ENCODE measurements around the gene PCYT1A. TPM values are rescaled to one million over a fixed set of nuclear protein-coding genes. Genes with fewer than 3 reads are reported as not detected.
"Not testable (repeated sequence)": the region's sequence is repeated elsewhere in the genome, so short reads cannot be mapped to it uniquely, and the experiment has no call there.

PCYT1A gene
- total RNA-seq, 2 donors from 2014 or later: 99.7 to 129 TPM

DNA sequence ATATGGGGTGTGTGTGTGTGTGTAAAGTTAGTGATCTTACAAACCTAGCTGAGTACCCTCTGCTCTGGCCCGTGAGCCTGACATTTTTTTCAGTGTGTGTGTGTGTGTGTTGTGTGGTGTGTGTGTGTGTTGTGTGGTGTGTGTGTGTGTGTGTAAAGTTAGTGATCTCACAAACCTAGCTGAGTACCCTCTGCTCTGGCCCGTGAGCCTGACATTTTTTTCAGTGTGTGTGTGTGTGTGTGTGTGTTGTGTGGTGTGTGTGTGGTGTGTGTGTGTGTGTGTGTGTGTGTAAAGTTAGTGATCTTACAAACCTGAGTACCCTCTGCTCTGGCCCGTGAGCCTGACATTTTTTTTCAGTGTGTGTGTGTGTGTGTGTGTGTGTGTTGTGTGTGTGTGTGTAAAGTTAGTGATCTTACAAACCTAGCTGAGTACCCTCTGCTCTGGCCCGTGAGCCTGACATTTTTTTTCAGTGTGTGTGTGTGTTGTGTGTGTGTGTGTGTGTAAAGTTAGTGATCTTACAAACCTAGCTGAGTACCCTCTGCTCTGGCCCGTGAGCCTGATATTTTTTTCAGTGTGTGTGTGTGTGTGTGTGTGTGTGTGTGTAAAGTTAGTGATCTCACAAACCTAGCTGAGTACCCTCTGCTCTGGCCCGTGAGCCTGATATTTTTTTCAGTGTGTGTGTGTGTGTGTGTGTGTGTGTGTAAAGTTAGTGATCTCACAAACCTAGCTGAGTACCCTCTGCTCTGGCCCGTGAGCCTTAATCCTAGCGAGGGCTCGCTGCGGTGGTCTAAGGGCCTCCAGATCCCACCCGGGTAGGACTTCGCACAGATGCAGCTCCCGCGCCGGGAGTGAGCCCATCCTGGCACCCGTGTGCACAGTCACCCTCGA, 29.5 kb upstream of the PCYT1A start:
- DNase-seq (ENCODE audit: low spot score); H3K27me3 Mint-ChIP-seq; ATAC-seq; H3K9me3 Mint-ChIP-seq; H3K36me3 Mint-ChIP-seq: not testable (repeated sequence)
- Mint-ChIP-seq H3K4me1 (ENCODE audit: low read depth in 2 of 2) (peaks cover 8 to 12% of the 10 kb centered on the region in 2 donors), H3K27ac (peak overlapping the region; percentile 85 to 91), H3K4me3 (peak overlapping the region; percentile 87)

DNA sequence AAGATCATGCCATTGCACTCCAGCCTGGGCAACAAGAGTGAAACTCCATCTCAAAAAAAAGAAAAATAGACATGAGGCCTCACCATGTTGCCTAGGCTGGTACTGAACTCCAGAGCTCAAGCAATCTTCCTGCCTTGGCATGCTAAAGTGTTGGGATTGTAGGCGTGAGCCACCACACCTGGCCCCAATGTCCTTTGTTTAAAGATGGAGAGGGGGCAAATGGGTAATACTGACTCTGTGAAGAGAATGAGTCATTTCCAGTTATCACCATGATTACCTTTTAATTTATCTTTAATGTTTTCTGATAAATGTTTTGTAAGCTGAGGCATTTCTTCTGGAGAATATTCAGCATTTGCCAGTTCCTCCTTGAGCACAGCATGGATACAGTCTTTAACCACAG, 28.3 kb upstream of the PCYT1A start:
- Mint-ChIP-seq H3K27me3 (no peaks in the 10 kb centered on the region), H3K4me3 (no peak overlapping the region), H3K4me1 (ENCODE audit: low read depth in 2 of 2) (peaks cover 8 to 12% of the 10 kb centered on the region in 2 donors), H3K36me3 (no peaks in the 10 kb centered on the region), H3K27ac (no peak overlapping the region), H3K9me3 (no peaks in the 10 kb centered on the region)
- DNase-seq (ENCODE audit: low spot score) (no peak), ATAC-seq (no peak)

DNA sequence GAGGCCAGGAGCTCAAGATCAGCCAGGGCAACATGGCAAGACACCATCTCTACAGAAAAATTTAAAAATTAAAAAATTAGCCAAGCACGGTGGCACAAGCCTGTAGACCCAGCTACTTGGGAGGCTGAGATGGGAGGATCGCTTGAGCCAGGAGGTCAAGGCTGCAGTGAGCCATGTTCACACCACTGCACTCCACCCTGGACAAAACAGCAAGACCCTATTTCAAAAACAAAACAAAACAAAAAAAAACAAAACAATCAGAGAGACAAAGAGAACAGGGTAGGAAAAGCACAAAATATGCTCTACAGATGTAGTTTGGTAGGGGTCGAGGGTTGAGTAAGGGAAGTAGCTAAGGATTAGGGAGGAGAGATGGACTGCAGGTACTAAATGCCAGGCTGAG, 27.1 kb upstream of the PCYT1A start:
- no peak for ATAC-seq
- Mint-ChIP-seq H3K27me3 (no peaks in the 10 kb centered on the region), H3K36me3 (no peaks in the 10 kb centered on the region), H3K4me3 (no peak overlapping the region), H3K4me1 (ENCODE audit: low read depth in 2 of 2) (peaks cover 8 to 12% of the 10 kb centered on the region in 2 donors), H3K27ac (peak overlapping the region in 1 of 2 donors; percentile 14), H3K9me3 (no peaks in the 10 kb centered on the region)
- no peak for DNase-seq (ENCODE audit: low spot score)

DNA sequence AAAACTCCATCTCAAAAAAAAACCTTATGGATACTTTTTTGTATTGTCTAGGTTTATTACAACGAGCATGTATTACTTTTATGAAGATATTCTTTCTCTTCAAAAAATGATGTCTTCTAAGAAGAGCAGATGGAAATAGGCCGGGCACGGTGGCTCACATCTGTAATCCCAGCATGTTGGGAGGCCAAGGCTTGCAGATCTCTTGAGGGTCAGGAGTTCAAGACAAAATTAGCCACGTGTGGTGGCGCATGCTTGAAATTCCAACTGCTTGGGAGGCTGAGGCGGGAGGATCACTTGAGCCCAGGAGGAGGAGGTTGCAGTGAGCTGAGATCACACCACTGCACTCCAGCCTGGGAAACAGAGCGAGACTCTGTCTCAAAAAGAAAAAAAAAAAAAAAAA, 26.6 kb upstream of the PCYT1A start:
- not testable (repeated sequence) for ATAC-seq; H3K9me3 Mint-ChIP-seq; H3K4me1 Mint-ChIP-seq (ENCODE audit: low read depth in 2 of 2); H3K36me3 Mint-ChIP-seq; H3K27me3 Mint-ChIP-seq; H3K4me3 Mint-ChIP-seq; DNase-seq (ENCODE audit: low spot score)
- H3K27ac Mint-ChIP-seq: peak overlapping the region in 1 of 2 donors; percentile 14

DNA sequence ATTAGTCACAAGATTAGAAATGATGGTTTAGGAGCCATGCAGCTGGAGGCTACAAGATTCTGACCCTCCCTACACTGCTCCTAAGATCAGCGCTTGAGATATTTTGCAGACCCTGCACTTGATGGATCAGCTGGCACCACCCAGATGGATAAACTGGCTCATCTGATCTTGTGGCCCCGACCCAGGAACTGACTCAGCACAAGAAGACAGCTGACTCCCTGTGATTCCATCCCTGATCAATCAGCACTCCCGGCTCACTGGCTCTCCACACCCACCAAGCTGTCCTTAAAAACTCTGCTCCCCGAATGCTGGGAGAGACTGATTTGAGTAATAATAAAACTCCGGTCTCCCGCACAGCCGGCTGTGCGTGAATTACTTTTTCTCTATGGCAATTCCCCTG, 15.4 kb upstream of the PCYT1A start:
- H3K9me3 Mint-ChIP-seq, ATAC-seq, H3K27ac Mint-ChIP-seq: not testable (repeated sequence)

DNA sequence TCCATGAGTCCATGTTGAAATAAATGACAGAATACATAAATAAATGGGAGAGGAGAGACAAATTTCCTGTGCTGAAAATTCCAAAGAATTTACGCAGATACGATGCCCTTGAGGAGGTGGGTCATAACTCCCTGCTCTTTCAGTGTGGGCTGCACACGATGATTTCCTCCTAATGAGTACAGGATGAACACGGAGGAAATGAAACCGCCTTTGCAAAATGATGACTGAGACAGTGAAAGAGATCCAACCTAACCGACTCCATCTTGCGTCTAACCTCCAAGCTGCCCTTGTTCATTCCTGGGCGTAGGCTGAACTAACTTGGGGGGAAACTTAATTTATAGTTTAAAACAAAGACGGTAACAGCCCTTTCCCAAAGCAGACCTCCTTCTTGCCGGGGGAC, 15.0 kb upstream of the PCYT1A start:
- not testable (repeated sequence) for H3K4me3 Mint-ChIP-seq, ATAC-seq

More for the DNA sequence above, 15.4 kb upstream of the PCYT1A start:
- H3K4me3 Mint-ChIP-seq; H3K36me3 Mint-ChIP-seq; H3K4me1 Mint-ChIP-seq (ENCODE audit: low read depth in 2 of 2); DNase-seq (ENCODE audit: low spot score); H3K27me3 Mint-ChIP-seq: not testable (repeated sequence)

DNA sequence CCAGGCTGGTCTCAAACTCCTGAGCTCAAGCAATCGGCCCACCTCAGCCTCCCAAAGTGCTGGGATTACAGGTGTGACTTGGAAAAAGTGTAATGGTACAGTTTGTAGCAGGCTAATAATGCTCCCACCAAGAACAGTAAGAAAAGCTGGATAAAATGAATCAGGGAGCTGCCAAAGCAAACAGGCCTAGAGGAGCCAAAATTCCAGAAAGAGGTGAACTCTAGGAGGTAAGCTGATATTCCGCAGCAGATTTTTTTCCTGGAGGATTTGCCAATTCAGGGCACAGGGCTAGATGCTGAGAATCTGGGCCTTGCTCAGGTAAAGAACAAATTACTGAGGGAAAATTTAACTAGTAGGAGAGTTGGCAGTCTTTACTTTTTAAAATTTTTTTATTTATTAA, 11.0 kb upstream of the PCYT1A start:
- Mint-ChIP-seq H3K27me3 (no peaks in the 10 kb centered on the region), H3K36me3 (no peaks in the 10 kb centered on the region), H3K27ac (no peak overlapping the region), H3K4me3 (no peak overlapping the region), H3K9me3 (no peaks in the 10 kb centered on the region), H3K4me1 (ENCODE audit: low read depth in 2 of 2) (no peaks in the 10 kb centered on the region)
- no peak for ATAC-seq
- DNase-seq (ENCODE audit: low spot score): no peak

More for the DNA sequence above, 15.0 kb upstream of the PCYT1A start:
- H3K27me3 Mint-ChIP-seq; H3K9me3 Mint-ChIP-seq; H3K36me3 Mint-ChIP-seq; H3K27ac Mint-ChIP-seq; H3K4me1 Mint-ChIP-seq (ENCODE audit: low read depth in 2 of 2); DNase-seq (ENCODE audit: low spot score): not testable (repeated sequence)

DNA sequence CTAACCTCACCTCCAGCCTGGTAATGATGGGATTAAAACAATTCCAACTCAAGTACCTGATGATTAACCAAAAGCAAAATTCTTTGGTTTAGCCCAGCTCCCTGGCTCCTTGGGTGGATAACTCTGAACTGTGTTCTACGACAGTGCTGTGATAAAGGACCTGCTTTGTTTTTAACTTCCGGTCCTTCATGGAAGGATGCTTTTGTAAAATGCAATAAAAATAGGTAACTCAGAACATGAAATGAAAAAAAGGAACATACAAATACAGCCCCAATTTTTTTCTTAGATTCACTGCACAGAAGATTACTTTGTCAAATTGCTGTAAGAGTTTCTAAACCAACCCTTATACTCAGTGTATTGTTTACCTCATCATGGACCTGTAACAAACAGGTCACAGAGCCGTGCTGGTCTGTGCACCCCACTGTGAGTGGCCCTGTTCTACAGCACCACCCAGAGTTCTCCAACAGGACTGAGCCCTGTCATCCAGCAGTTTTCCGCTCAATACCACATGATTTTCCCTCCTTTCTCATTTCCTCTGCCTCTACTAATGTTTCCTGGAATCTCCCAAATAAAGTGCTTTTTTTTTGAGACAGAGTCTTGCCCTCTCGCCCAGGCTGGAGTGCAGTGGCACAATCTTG, 4.9 kb upstream of the PCYT1A start:
- H3K27ac Mint-ChIP-seq: no peak overlapping the region
- ATAC-seq: no peak

DNA sequence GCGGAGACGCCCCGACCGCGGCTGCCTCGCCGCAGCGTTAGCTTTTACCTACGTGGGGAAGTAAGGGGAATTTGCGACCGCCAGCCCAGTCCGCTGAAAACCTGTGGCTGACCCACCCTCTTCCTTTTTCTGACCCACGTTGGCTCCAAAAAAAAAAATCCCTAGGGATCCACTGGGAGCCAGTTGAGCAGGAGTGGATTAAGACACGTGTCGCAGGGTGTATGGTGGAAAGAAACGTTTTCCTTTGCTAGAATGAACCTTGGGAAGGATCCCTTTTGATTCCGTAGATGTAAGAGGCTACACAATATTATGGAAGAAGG, 575 bp upstream of the PCYT1A start:
- Mint-ChIP-seq H3K27ac (peak overlapping the region; percentile 97 to 99), H3K4me1 (ENCODE audit: low read depth in 2 of 2) (peaks cover 34 to 45% of the 10 kb centered on the region in 2 donors), H3K4me3 (peak overlapping the region; percentile 100), H3K36me3 (peaks cover 10% of the 10 kb centered on the region), H3K27me3 (no peaks in the 10 kb centered on the region), H3K9me3 (no peaks in the 10 kb centered on the region)
- ATAC-seq (no peak), DNase-seq (ENCODE audit: low spot score) (no peak)

More for the DNA sequence above, 4.9 kb upstream of the PCYT1A start:
- no peak for DNase-seq (ENCODE audit: low spot score)
- Mint-ChIP-seq H3K9me3 (no peaks in the 10 kb centered on the region), H3K4me1 (ENCODE audit: low read depth in 2 of 2) (peaks cover 10 to 11% of the 10 kb centered on the region in 2 donors), H3K4me3 (no peak overlapping the region), H3K36me3 (peaks cover 3% of the 10 kb centered on the region), H3K27me3 (no peaks in the 10 kb centered on the region)

DNA sequence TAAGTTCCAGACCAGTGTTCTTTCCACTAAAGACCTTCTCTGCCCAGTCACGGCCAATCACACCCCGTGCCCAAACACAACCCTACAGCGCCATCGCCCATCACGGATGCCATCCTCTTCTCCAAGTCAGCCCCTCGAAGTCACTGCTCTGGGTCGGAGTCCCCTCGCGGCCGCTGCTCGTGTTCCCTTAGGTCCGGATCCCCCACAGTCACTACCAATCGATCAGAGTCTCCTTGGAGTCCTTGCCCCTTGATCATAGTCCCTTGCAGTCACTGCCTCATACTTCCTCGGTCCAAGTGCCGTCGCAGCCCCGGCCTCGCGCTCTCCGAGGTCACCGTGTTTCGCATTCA, 461 bp downstream of the PCYT1A start:
- Mint-ChIP-seq H3K9me3 (no peaks in the 10 kb centered on the region), H3K4me1 (ENCODE audit: low read depth in 2 of 2) (peaks cover 36 to 45% of the 10 kb centered on the region in 2 donors), H3K4me3 (peak overlapping the region; percentile 100), H3K27me3 (no peaks in the 10 kb centered on the region), H3K36me3 (peaks cover 10% of the 10 kb centered on the region), H3K27ac (peak overlapping the region; percentile 97 to 99)
- peak in 1 of 2 donors; percentile 67 for ATAC-seq
- no peak for DNase-seq (ENCODE audit: low spot score)

DNA sequence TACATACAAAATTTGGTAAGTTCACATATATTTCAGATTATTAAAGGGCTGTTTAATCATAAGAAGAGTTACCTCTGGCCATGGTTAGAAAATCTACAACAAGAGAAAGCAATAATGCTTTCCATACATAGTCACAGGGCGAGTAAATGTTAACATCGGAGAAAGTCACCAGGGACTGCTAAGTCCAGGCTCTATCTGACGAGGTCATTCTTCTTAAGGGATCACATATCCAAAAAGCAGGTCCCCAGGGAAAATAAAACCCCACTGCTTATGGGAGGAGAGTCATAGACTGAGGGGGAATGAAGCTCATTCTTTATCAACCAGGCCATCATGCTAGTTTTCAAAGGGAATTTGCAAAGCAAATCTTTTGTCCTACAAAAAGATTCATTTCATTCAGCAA, 3.1 kb downstream of the PCYT1A start:
- Mint-ChIP-seq H3K27me3 (no peaks in the 10 kb centered on the region), H3K4me3 (peak overlapping the region; percentile 23), H3K4me1 (ENCODE audit: low read depth in 2 of 2) (peaks cover 51 to 62% of the 10 kb centered on the region in 2 donors), H3K36me3 (peaks cover 10% of the 10 kb centered on the region), H3K9me3 (no peaks in the 10 kb centered on the region), H3K27ac (peak overlapping the region; percentile 36 to 83)
- ATAC-seq (no peak), DNase-seq (ENCODE audit: low spot score) (no peak)

DNA sequence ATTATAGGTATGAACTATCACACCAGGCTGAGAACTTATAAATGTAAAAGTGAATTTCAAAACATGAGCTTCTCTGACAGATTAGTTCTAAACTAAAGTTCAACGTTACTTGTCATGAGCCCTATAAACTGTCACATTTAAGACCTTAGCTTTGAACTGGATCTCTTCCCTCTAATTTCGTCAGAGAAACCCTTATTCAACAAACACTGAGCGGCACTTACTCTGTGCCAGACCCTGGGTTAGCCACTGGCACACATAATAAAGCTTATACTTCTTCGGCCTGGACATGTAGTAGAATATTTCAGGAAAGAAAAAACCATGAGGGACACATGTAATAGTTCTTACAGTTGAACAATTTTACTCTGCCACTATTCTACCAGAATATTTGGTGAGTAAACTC, 5.6 kb downstream of the PCYT1A start:
- H3K27me3 Mint-ChIP-seq: no peaks in the 10 kb centered on the region
- peak overlapping the region; percentile 78 to 99 for H3K27ac Mint-ChIP-seq
- DNase-seq (ENCODE audit: low spot score) (no peak), ATAC-seq (no peak)
- no peak overlapping the region for H3K4me3 Mint-ChIP-seq
- peaks cover 6% of the 10 kb centered on the region for H3K36me3 Mint-ChIP-seq
- H3K9me3 Mint-ChIP-seq: no peaks in the 10 kb centered on the region
- H3K4me1 Mint-ChIP-seq (ENCODE audit: low read depth in 2 of 2): peaks cover 53 to 67% of the 10 kb centered on the region in 2 donors

DNA sequence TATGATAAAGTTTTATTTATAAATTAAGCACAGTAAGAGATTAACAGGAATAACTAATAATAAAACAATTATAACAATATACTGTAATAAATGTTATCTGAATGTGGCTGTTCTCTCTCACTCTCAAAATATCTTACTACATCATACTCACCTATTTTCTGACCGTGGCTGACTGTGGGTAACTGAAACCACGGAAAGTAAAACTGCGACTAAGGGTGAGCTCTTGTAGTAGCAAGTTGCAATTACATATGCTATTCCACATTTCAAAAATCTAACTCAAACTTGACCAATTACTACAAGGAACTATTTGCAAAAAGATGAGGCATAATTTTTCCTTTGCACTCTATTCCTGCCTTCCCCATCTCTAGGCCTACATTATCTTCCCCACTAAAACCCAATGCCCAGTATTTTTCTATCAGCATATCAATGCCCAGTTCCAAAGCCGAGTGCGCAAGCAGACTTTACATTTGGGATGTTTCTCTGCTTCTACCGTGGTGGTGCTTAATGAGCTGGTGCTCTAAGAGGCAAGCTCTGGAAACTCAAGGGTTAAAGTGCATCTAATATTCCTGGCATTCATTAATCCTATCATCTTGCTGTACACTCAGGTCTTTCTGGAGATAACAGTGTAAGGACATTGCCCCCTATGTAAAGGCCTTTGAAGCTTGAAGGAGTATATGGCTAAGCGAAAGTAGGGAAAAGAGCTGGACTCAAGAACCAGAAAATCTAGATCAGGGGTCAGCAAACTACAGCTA, 6.7 kb downstream of the PCYT1A start:
- Mint-ChIP-seq H3K36me3 (peaks cover 4% of the 10 kb centered on the region), H3K27ac (peak overlapping the region; percentile 78 to 99), H3K27me3 (no peaks in the 10 kb centered on the region), H3K4me3 (peak overlapping the region; percentile 70), H3K9me3 (no peaks in the 10 kb centered on the region), H3K4me1 (ENCODE audit: low read depth in 2 of 2) (peaks cover 47 to 57% of the 10 kb centered on the region in 2 donors)
- no peak for DNase-seq (ENCODE audit: low spot score)
- ATAC-seq: peak; percentile 80 to 82

DNA sequence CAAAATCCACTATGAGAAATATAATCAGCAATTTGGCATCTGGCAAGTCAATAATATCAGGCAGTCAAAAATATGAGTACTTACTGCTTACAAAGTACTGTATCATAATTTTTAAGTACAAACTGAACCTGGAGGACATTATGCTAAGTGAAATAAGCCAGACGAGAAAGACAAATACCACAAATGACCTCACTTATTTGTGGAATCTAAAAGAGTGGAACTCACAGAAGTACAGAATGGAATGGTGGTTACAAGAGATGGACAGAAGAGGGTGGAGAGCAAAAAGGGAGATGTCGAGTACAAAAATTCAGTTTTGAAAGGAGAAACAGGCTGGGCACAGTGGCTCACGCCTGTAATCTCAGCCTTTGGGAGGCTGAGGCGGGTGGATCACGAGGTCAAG, 12.4 kb downstream of the PCYT1A start:
- Mint-ChIP-seq H3K4me1 (ENCODE audit: low read depth in 2 of 2) (peaks cover 53 to 58% of the 10 kb centered on the region in 2 donors), H3K9me3 (peaks cover 2% of the 10 kb centered on the region), H3K4me3 (peak overlapping the region; percentile 81), H3K27me3 (no peaks in the 10 kb centered on the region), H3K36me3 (peaks cover 20% of the 10 kb centered on the region), H3K27ac (peak overlapping the region; percentile 97 to 99)
- DNase-seq (ENCODE audit: low spot score) (no peak), ATAC-seq (peak in 1 of 2 donors; percentile 3)
